Measurements from ENCODE around the gene CXCR3. TPM values are rescaled to one million over a fixed set of nuclear protein-coding genes. Genes with fewer than 3 reads are reported as not detected.
"Not testable (repeated sequence)": the region's sequence is repeated elsewhere in the genome, so short reads cannot be mapped to it uniquely, and the experiment has no call there.

The CXCR3 gene
- total RNA-seq, 1 experiment from 2014 or later = not detected

DNA sequence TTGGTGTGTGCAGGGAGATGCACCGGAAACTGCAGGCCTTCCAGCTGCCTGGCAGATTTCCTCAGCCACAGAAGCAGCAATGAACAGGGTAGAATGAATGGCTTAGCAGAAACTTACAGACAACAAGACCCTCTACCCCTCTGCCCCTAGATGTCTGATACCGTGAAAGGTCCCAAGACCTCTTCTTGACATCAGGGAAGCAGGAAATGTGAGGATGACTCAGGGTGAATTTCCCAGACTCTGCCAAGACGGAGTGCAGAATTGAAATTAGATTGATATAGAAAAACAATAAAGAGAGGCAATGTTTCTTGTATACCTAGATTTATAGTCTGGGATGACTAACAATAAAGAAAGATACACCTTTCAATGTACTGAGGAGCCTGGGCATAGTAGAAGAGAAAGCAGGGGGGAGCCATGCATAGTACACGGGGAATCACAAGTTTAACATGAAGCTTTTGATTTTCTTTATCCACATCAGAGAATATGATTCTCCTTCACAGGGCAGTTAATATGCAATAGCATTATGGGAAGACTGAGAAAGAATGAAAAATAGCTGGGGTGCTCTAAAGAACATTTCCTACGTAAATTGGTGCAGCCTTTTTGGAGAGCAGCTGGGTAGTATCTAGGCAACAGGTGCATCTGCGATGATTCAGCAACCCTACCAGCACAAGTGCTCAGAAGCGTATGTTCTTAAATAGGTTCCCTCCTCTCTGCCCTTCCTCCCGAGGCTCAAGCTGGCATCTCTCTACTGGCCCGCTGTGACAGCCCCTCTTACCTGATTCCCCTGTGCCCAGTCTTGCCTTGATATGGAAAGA is 18.3 kb upstream of the CXCR3 start:
- no peak for DNase-seq (ENCODE audit: low spot score)

DNA sequence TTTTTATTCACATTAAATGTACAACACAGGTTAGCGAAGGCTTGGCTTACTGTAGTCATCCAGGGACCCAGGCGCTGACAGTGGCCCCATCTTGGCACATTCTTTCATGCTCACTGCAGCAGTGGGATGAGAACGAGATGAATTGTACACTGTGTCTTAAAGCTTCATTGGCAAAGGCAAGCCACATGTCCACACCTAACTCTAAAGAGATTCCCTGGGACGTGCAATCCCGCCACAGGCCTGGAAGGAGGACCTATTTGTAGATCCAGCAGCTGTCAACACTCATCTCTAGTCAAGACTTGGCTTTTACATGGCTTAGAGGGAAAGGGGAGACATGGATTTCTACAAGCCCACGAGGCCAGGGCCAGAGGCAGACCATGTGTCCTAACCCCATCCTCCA is 16.1 kb upstream of the CXCR3 start:
- no peak for DNase-seq (ENCODE audit: low spot score)

DNA sequence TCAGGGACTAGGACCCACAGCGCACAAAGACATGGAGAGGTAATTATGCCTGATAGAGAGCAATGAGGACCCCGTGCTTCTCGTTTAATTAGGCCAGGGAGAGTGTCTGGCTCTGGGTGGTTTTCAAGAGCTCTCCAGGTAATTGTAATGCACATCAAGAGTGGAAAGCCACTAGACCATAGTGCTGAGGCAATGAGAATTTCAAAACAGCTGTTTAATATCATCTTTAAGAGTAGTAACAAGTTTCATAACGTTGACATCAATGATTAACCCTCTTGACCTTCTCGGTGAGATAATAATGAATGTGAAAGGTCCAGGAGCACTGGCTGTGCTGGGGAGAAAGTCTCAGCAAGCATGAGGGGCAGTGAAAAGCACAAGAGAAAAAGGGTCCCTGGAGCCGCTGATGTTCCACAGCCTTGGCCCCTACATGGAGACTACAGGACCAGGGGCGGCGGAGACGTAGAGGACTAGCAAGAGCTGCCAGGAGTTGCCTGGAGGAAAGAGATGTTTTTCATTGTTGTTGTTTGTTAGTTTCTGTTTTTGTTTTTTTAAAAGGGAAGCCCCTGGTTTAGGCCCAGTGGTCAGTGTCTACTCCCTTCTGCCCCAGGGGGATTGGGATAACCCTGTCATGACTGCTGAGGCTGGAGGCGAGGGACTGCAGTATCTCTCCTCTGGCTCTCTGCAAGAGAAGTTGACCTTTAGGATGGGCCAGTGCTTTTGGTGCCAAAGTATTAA is 14.8 kb upstream of the CXCR3 start:
- DNase-seq (ENCODE audit: low spot score) = no peak

DNA sequence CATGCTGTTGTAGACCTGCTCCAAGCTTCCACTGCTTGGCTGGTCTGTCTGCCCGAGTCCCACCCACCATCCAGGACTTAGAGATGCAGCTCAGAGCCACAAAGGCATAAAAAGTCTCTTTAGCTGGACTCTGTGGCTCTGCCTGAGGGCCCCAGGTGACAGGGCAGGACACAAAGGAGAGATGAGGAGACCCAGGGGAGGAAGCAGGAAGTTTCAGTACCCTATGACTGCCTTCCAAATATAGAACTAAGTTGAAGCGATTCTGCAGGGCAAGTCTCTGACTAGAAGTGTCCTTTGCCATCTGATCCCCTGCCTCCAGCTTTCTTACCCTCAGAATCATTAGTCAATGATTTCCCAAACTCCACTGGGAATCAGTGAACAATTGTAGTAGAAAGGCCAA is 11.2 kb upstream of the CXCR3 start:
- DNase-seq (ENCODE audit: low spot score) = no peak

DNA sequence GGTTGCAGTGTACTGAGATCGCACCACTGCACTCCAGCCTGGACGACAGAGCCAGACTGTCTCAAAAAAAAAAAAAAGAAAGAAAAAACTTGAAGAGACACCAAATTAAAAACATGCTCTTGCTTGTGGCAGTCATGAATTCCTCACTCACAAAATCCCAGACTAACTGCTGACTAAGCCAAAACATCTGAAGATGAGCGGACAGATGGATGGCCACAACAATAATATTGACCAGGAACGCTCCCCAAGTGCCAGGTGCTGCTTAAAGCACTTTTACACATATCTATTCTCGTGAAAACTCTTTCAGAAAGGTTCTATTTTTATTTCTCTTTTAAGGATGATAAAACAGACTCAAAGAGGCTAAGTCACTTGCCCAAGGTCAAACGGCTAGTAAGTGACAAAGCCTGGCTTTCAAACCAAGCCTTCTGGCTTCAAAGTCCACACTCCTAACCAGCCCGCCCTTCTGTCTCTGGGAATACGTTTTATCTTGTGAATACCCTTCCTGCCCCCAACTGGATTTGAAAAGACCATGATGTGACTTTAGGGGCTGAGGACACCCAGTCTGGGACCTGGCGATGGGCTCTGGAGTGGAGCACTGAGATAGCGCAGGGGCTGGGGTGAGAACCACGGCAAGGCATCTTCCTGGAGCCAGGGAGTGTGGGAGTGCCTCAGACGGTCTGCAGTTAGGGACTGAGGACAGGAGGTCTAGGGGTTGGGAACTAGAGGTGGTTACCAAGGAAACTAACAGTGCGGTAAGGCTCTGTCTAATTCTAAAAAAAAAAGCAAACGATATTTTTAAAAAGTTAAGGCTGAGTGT is 9.5 kb upstream of the CXCR3 start:
- no peak for DNase-seq (ENCODE audit: low spot score)

DNA sequence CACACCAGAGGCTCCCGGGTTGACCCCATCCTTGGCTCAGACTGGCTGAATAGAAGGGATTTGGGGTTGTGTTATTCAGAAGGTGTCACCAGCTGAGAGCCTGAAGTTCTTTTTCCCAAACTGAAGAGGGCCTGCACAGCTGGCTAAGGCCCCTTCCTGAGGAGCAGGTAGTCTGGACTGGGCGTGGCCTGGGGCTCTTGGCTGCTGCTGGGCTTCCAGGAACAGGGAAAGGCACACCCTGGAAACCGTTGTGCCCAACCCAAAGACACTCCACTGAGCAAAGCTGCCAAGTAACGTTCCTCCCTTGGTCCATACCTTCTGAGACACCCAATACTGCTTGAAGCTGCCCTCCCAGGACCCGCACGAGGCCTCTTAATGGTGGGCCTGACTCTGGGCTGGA is 8.3 kb upstream of the CXCR3 start:
- DNase-seq (ENCODE audit: low spot score) = no peak

DNA sequence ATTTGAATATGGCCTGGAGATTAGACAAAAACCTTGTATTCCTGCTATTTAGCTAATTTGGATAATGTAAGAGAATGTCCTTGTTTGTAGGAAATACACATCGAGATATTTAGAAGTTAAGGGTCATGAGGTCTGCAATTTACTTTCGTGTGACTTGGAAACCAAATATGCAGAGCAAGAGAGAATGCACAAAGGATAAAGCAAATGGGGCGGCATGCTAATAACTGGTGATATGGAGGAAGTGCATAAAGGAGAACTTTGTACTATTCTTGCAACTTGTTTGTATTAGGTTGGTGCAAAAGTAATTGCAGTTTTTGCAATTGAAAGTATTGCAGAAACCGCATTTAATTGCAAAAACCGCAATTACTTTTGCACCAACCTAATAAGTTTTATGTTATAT is 7.2 kb upstream of the CXCR3 start:
- DNase-seq (ENCODE audit: low spot score) = no peak

DNA sequence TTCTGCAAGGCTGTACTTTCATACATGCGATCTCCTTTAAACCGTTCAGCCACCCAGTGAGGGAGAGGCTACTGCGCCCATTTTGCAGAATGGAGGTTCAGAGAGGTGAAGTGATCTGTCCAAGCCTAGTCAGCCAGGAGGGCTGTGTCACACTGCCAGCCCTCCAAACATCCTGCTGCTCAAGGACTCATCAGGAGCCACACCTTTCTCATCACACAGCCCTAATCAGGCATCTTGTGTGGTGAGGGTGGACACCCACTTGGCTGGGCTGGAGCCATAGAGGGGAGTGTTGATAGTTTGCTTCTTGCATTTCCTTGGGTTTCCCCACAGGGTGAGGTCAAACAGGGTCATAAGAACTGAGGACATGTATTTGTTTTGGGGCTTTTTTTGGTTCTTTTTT is 5.4 kb upstream of the CXCR3 start:
- DNase-seq (ENCODE audit: low spot score) = no peak

DNA sequence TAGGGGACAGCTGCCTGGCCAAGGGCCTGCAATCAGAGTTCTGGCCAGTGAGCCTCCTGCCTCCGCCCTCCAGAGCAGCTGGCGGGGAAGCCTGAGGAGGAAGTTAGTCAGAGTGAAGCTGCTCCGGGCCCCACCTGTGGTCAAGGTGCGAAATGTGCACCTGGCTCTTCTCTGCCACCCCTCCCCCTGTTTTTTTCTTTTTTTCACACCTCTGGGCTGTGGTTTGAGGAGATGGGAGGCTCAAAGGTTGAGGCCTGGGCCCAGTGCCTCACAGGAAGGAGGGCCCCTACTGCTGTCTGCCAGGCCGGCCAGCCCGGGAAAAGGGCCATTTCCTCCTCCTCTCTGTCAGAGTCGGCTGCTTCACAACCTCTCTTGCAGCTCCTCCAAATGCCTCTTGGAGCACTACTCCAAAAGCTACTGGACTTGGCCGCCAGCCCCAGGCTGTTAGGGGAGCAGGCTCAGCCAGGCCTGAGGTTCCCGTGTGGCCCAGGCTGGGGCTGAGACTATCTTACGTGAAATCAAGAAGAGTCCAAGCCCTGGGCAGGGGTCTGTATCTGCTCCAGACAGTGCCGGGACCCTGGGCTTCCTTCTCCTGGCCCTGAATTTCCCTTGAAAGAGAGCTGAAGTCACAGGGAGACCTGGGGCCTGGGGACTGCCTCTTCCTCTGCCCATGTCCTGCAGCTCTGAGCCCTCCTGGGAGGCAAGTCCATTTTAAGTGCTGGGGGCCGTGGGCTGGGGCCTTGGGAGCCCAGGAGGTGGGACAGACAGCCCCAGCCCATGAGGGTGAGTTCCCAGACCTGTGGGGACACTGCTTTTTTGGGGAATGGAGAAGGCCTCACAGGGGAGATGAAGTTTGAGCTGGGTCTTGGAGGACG is 4.5 kb upstream of the CXCR3 start:
- DNase-seq (ENCODE audit: low spot score) = peak; percentile 10

DNA sequence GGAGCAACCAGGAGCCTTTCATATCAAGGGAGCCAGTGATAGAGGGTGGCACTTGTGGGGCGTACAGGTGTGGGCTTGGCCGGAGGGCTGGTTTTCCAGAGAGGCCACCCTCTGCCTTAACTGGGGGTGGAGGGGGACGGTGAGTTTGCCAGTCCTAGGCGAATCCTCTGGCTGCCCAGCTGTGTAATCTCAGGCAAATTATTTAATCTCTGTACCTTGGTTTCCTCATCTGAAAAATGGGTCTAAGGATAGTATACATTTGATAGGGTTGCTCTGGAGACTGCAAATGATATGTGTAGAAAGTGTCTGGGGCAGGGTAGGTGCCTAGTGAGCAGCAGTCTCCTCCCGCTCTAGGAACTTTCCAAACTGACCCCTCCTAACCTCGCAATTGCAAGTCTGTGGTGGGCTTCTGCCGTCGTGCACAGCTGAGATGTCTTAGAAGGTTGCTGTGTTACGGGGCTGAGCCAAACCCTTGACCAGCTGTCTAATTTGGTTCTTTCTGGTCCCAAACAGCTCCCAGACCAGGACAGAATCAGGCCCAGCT is 3.8 kb upstream of the CXCR3 start:
- DNase-seq (ENCODE audit: low spot score) = no peak

DNA sequence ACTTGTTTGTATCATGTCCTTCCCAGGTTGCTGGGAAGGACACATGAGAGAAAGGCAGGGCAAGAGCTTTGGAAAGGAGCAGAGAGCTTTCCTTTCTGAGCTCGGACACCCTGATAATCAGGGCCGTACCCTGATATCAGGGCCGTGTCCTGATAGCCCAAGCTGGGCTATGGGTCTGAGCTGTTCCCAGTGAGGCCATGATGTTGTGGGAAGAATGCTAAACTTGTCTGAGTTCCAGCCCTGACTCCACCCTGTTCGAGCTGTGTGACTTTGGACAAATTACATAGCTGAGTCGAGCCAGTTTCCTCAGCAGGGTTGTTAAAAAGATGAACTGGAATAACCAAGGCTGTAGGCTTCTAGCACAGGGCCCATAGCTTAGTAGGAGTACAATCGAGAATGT is 3.3 kb upstream of the CXCR3 start:
- no peak for DNase-seq (ENCODE audit: low spot score)

DNA sequence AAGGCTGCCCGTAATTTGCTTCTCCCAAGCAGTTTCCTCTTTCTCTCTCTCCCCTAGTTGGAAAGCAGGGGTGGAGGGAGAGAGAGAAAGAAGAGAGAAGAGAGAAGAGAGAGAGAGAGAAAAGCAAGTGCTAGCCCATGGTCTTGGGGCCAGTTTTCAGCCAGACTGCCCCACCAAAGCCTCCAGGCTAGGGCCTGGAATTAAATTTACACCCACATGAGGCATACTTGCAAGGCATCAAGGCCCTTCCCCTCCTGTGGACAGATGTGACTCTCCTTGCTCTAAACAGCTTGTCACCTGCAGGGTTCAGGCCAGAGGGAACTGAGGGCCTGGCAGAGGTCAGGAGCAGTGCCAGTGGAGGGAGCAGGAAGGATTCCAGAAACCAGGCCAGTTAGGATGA is 1.7 kb upstream of the CXCR3 start:
- DNase-seq (ENCODE audit: low spot score) = no peak

DNA sequence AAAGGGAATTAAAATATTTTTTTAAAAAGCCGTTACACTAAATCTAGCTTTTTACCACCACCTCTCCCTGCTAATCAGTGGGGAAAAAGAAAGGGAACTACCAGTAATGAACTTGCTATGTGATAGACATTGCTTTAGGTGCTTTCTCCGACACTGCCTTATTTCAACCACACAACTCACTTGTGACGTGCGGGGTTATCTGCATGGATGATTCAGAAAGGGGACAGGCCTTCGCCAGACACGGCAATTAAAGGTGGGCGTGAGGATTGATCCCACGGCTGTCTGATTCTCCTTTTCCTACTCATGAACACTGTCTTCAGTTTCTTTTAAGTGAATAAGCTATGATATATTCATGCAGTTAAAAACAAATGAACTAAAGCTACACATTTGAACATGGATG is 882 bp upstream of the CXCR3 start:
- DNase-seq (ENCODE audit: low spot score) = no peak

DNA sequence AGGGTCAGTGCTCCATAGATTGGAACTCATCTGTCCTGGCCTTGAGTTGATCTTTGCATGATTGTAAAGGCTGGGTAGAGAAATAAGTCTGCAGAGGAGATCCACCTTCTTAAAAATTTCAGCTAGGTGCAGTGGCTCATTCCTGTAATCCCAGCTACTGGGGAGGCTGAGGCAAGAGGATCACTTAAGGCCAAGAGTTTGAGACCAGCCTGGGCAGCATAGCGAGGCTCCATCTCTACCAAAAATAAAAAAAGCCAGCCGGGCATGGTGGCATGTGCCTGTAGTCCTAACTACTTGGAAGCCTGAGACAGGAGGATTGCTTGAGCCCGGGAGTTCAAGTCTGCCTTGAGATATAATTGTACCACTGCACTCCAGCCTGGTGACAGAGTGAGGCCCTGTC is 476 bp upstream of the CXCR3 start:
- no peak for DNase-seq (ENCODE audit: low spot score)

DNA sequence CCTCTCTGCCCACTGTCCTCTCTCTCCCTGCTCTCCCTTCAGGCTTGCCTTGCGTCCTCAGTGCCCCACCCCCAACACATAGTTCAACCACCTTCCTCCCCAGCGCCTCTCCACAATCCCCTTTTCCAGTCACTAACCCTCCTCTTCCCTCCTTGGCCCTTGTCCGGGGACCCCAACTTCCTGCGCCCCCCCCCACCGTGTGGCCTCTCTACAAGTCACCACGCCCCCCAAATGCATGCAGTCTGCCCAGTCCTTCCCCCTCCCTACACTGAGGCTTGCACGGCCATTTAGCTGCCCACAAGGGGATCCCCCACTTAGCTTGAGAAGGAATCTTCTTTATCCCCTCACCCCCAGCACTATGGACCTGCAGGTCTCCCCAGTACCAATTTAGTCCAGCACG is 569 bp downstream of the CXCR3 start:
- DNase-seq (ENCODE audit: low spot score) = no peak

DNA sequence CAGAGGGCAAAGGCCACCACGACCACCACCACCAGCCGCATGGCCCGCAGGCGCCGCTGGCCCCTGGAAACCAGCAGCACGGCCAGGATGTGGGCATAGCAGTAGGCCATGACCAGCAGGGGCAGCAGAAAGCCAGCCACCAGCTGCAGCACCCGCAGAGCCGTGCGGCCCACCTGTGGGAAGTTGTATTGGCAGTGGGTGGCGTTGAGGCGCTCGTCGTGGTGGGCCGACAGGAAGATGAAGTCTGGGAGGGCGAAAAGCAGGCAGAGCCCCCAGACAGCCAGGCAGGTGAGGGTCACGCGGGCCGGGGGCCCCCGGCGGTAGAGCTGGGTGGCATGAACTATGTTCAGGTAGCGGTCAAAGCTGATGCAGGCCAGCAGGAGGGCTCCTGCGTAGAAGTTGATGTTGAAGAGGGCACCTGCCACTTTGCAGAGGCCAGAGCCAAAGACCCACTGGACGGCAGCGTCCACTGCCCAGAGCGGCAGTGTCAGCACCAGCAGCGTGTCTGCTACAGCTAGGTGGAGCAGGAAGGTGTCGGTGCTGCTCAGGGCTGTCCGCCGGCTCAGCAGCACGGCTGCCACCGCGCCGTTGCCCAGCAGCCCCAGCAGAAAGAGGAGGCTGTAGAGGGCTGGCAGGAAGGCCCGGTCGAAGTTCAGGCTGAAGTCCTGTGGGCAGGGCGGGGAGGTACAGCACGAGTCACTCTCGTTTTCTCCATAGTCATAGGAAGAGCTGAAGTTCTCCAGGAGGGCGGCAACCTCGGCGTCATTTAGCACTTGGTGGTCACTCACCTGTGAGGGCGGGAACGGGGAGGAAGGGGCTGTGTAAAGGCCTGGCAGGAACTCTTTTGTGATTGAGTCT is 1.4 kb downstream of the CXCR3 start:
- no peak for DNase-seq (ENCODE audit: low spot score)

DNA sequence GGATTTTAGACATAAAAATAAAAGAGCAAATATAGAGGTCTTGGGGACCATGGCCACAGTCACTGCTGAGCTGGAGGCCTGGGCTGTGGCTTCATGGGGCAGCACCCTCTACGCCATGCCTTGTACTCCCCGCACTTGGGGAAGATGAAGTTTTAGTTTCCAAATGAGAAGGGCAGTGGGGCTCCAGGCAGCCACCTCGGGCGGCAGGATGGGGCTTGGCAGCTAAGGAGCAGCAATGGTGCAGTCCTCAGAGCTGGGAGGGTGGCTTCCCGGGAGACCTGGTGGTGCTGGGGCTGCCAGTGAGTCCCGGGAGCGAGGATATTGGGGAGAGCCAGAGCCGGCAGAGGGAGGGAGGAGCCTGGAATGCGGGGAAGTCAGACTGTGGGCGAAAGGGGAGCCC is 2.4 kb downstream of the CXCR3 start:
- DNase-seq (ENCODE audit: low spot score) = no peak

DNA sequence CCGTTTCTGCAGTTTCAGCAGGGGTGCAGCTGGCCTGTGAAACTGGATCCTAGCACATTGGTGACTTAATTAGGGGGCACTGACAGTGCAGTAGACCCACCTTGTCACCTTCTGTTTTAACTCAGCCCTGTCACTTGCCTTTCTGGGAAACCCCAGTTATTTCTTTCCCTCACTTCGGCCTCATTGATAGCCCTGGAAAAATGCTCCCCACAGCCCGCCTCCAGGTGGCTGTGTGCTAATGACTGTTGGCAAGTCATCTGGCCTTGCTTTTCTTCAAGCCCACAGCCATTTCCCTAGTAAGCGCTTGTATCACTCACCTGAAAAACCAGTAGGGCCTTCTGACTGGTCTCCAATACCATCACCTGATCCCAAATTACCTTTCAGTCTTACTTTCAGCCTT is 3.3 kb downstream of the CXCR3 start:
- no peak for DNase-seq (ENCODE audit: low spot score)

DNA sequence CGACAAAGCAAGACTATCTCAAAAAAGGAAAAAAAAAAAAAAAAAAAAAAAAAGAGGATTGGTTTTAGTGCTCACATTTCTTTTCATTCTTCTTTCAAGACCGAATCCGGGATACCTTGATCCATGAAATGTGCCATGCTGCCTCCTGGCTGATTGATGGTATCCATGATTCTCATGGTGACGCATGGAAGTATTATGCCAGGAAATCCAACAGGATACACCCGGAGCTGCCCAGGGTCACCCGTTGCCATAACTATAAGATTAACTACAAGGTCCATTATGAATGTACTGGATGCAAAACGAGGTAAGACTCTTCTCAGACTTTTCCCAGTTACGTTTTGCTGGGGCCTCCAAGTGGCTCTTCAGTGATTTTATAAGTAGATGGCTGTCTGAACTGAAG is 6.1 kb downstream of the CXCR3 start:
- no peak for DNase-seq (ENCODE audit: low spot score)

DNA sequence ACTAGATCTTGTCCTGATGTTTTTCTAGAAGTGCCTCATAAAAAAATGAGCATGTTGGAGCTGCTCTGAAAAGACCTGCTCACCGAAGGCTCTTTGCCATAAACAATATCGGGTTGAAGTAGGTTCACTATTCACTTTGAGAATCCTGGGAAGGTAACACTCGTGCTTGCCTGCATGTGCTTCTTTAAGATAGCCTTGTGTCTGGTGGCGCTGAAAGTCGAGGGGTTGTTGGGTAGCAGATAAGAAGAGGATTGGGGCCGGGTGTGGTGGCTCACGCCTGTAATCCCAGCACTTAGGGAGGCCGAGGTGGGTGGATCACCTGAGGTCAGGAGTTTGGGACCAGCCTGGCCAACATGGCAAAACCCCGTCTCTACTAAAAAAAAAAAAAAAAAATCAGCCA is 6.6 kb downstream of the CXCR3 start:
- not testable (repeated sequence) for DNase-seq (ENCODE audit: low spot score)

All from H4 (cell line).